Naive thymus-derived CD4-positive, alpha-beta T cell (primary cell): ENCODE results near the gene PRPF6. TPM values are rescaled to one million over a fixed set of nuclear protein-coding genes. Genes with fewer than 3 reads are reported as not detected.

Experiments used
- ATAC-seq: fragments of 150-1000 bp; cut with Tn5 transposase; 2 replicates; pipeline ENCODE4 v1.10.0; 2021; ENCODE audit warnings: mild to moderate bottlenecking, moderate library complexity
- CTCF ChIA-PET: fragments of 350-600 bp; sonication (Branson Sonifier 250); formaldehyde crosslinking; loops from one replicate; lab custom pipeline; 2021; ENCODE audit warnings: antibody characterized with exemption; lab: Charles Lee
- POLR2A ChIA-PET: fragments of 350-600 bp; sonication (Branson Sonifier 250); formaldehyde crosslinking; loops from one replicate; lab custom pipeline; 2021; ENCODE audit warnings: antibody characterized with exemption, inconsistent platforms; lab: Charles Lee
- DNase-seq, 9 donors: peaks; one replicate each; pipeline versions ENCODE4 v3.0.0 to v3.0.0-alpha.2; 2020 to 2022; ENCODE audit warnings: mixed read lengths in 1 of 9
- H3K27ac ChIP-seq: one replicate; pipeline ENCODE4 v1.7.0; 2013; ENCODE audit warnings: mild to moderate bottlenecking, low read depth, low read length, moderate library complexity
- H3K27me3 ChIP-seq, 2 donors: one replicate each; pipeline ENCODE4 v1.7.0; 2013; ENCODE audit warnings: low read length in 2 of 2, mild to moderate bottlenecking in 2 of 2, moderate library complexity in 2 of 2; ENCODE audit not compliant: control insufficient read depth in 2 of 2, insufficient read depth in 2 of 2
- H3K36me3 ChIP-seq, 3 experiments: 1 replicate in 2 of 3; 2 replicates in 1 of 3; pipeline ENCODE4 v1.7.0; 2013; ENCODE audit warnings: low read length in 3 of 3, mild to moderate bottlenecking in 3 of 3, moderate library complexity in 1 of 3; ENCODE audit not compliant: insufficient read depth in 3 of 3, control insufficient read depth in 2 of 3
- H3K4me1 ChIP-seq, 2 donors: one replicate each; pipeline ENCODE4 v1.7.0; 2013; ENCODE audit warnings: low read length in 2 of 2, mild to moderate bottlenecking in 2 of 2, moderate library complexity in 1 of 2; ENCODE audit not compliant: control insufficient read depth in 2 of 2, insufficient read depth in 2 of 2
- H3K4me3 ChIP-seq: 2 replicates; pipeline ENCODE4 v1.7.0; 2013; ENCODE audit warnings: mild to moderate bottlenecking, low read length
- H3K9me3 ChIP-seq, 3 experiments: 1 replicate in 2 of 3; 2 replicates in 1 of 3; pipeline ENCODE4 v1.7.0; 2013; ENCODE audit warnings: low read length in 3 of 3; ENCODE audit not compliant: control insufficient read depth in 2 of 3
- H3K27ac Mint-ChIP-seq, 9 donors: one replicate each; pipeline ENCODE4 v1.8.0; 2020 to 2022; ENCODE audit warnings: mixed read lengths in 9 of 9, mild to moderate bottlenecking in 8 of 9, moderate library complexity in 5 of 9, inconsistent platforms in 2 of 9
- H3K27me3 Mint-ChIP-seq, 5 donors: one replicate each; pipeline ENCODE4 v1.8.0; 2021 to 2022; ENCODE audit warnings: mixed read lengths in 5 of 5, mild to moderate bottlenecking in 1 of 5
- H3K36me3 Mint-ChIP-seq, 5 donors: one replicate each; pipeline ENCODE4 v1.8.0; 2020 to 2022; ENCODE audit warnings: mixed read lengths in 5 of 5, mild to moderate bottlenecking in 3 of 5, inconsistent platforms in 1 of 5
- H3K4me1 Mint-ChIP-seq, 7 donors: one replicate each; pipeline ENCODE4 v1.8.0; 2020 to 2022; ENCODE audit warnings: mixed read lengths in 7 of 7, mild to moderate bottlenecking in 3 of 7, inconsistent platforms in 1 of 7
- H3K4me3 Mint-ChIP-seq, 10 donors: one replicate each; pipeline ENCODE4 v1.8.0; 2020 to 2022; ENCODE audit warnings: mild to moderate bottlenecking in 10 of 10, mixed read lengths in 10 of 10, moderate library complexity in 6 of 10, inconsistent platforms in 2 of 10
- H3K9me3 Mint-ChIP-seq, 11 donors: one replicate each; pipeline ENCODE4 v1.8.0; 2020 to 2022; ENCODE audit warnings: mixed read lengths in 11 of 11, mild to moderate bottlenecking in 4 of 11, inconsistent platforms in 1 of 11, moderate library complexity in 1 of 11
- intact Hi-C, 2 donors: fragments of 100-400 bp; cut with micrococcal nuclease; formaldehyde crosslinking; loops; one replicate each; pipeline ENCODE4 v1.15.1; 2023
- polyA plus RNA-seq, 2 donors: library from polyadenylated mRNA; unstranded; fragments of 300-500 nt; fragmentation: Illumina TruSeq; gene quantifications; one replicate each; pipeline ENCODE4 v1.2.3, GENCODE V29; 2021
- total RNA-seq, 6 experiments: library from RNA in 5 of 6; stranded (reverse) in 5 of 6; gene quantifications; 1 replicate in 5 of 6; 2 replicates in 1 of 6; pipeline ENCODE4 v1.2.3 and lab custom pipeline; 2021 to 2026

Gene PRPF6
- total and polyA plus RNA-seq, 7 experiments from 2014 or later = 71.2 to 127 (median 86.9) TPM

GRCh38 chr20:63961664-63962425 lies 19.1 kb upstream of the PRPF6 start:
- Mint-ChIP-seq H3K4me3 (no peak overlapping the region), H3K27me3 (no peaks in the 10 kb centered on the region), H3K9me3 (no peaks in the 10 kb centered on the region), H3K4me1 (peaks cover 5 to 12% (median 7%) of the 10 kb centered on the region in 7 donors), H3K36me3 (peaks cover 0 to 18% (median 0%) of the 10 kb centered on the region in 5 donors), H3K27ac (no peak overlapping the region)
- Histone ChIP-seq H3K9me3 (peaks cover 0 to 9% (median 0%) of the 10 kb centered on the region in 3 experiments), H3K4me1 (peaks cover 9 to 10% of the 10 kb centered on the region in 2 donors), H3K36me3 (peaks cover 0 to 67% (median 6%) of the 10 kb centered on the region in 3 experiments), H3K27me3 (no peaks in the 10 kb centered on the region), H3K4me3 (no peak overlapping the region), H3K27ac (no peak overlapping the region)
- DNase-seq (peak in 1 of 9 donors; percentile 8), ATAC-seq (no peak)
- intact Hi-C loops = no loop called here
- CTCF ChIA-PET = interaction anchor here (0.5 to 1.6 kb wide), 4 partner anchors 12 to 99 kb away, joined by 3 to 5 read pairs (median 4); no protein-coding TSS in a partner anchor
- POLR2A ChIA-PET = interaction anchor here (1.0 kb wide), 1 partner anchor 65 kb away, joined by 3 read pairs; no protein-coding TSS in a partner anchor

GRCh38 chr20:63962426-63963347 lies 18.2 kb upstream of the PRPF6 start:
- CTCF ChIA-PET = interaction anchor here (0.5 to 1.6 kb wide), 2 partner anchors 11 to 98 kb away, joined by 4 to 5 read pairs; no protein-coding TSS in a partner anchor
- Histone ChIP-seq H3K27ac (no peak overlapping the region), H3K4me3 (no peak overlapping the region), H3K9me3 (peaks cover 0 to 9% (median 0%) of the 10 kb centered on the region in 3 experiments), H3K36me3 (peaks cover 0 to 76% (median 6%) of the 10 kb centered on the region in 3 experiments), H3K27me3 (no peaks in the 10 kb centered on the region), H3K4me1 (peaks cover 1 to 3% of the 10 kb centered on the region in 2 donors)
- no peak overlapping the region for H3K27ac Mint-ChIP-seq
- no peaks in the 10 kb centered on the region for H3K27me3 Mint-ChIP-seq
- ATAC-seq = no peak
- peaks cover 0 to 23% (median 0%) of the 10 kb centered on the region in 5 donors for H3K36me3 Mint-ChIP-seq
- H3K4me1 Mint-ChIP-seq = peaks cover 0 to 5% (median 0%) of the 10 kb centered on the region in 7 donors
- intact Hi-C loops = no loop called here
- POLR2A ChIA-PET = no interaction called here
- H3K9me3 Mint-ChIP-seq = no peaks in the 10 kb centered on the region
- no peak overlapping the region for H3K4me3 Mint-ChIP-seq
- peak in 1 of 9 donors; percentile 5 for DNase-seq

GRCh38 chr20:63963348-63963741 lies 17.6 kb upstream of the PRPF6 start:
- Histone ChIP-seq H3K36me3 (peaks cover 0 to 79% (median 6%) of the 10 kb centered on the region in 3 experiments), H3K27me3 (no peaks in the 10 kb centered on the region), H3K4me3 (no peak overlapping the region), H3K4me1 (peaks cover under 1% of the 10 kb centered on the region in 2 donors), H3K27ac (no peak overlapping the region), H3K9me3 (peaks cover 0 to 9% (median 0%) of the 10 kb centered on the region in 3 experiments)
- CTCF ChIA-PET = no interaction called here
- POLR2A ChIA-PET = no interaction called here
- intact Hi-C loops = no loop called here
- no peak overlapping the region for H3K27ac Mint-ChIP-seq
- H3K4me1 Mint-ChIP-seq = peaks cover 0 to 5% (median 4%) of the 10 kb centered on the region in 7 donors
- H3K4me3 Mint-ChIP-seq = no peak overlapping the region
- ATAC-seq (no peak), DNase-seq (peak in 1 of 9 donors; percentile 6)
- peaks cover 0 to 29% (median 0%) of the 10 kb centered on the region in 5 donors for H3K36me3 Mint-ChIP-seq
- no peaks in the 10 kb centered on the region for H3K27me3 Mint-ChIP-seq
- H3K9me3 Mint-ChIP-seq = no peaks in the 10 kb centered on the region

- no peak overlapping the region for H3K27ac Mint-ChIP-seq
- H3K9me3 ChIP-seq = peaks cover 0 to 9% (median 0%) of the 10 kb centered on the region in 3 experiments
- peaks cover 0 to 10% (median 9%) of the 10 kb centered on the region in 7 donors for H3K4me1 Mint-ChIP-seq
Measured at GRCh38 chr20:63963784-63964301, 17.1 kb upstream of the PRPF6 start.

GRCh38 chr20:63964412-63964811 lies 16.5 kb upstream of the PRPF6 start:
- no peak overlapping the region for H3K4me3 Mint-ChIP-seq
- H3K9me3 Mint-ChIP-seq = no peaks in the 10 kb centered on the region
- H3K36me3 Mint-ChIP-seq = peaks cover 0 to 32% (median 0%) of the 10 kb centered on the region in 5 donors
- Histone ChIP-seq H3K27me3 (no peaks in the 10 kb centered on the region), H3K9me3 (peaks cover 0 to 9% (median 0%) of the 10 kb centered on the region in 3 experiments), H3K27ac (no peak overlapping the region), H3K4me1 (peaks cover 3 to 9% of the 10 kb centered on the region in 2 donors), H3K4me3 (no peak overlapping the region), H3K36me3 (peaks cover 0 to 70% (median 6%) of the 10 kb centered on the region in 3 experiments)
- ChIA-PET CTCF (no interaction called here), POLR2A (no interaction called here)
- H3K27ac Mint-ChIP-seq = no peak overlapping the region
- intact Hi-C loops = no loop called here
- no peaks in the 10 kb centered on the region for H3K27me3 Mint-ChIP-seq
- H3K4me1 Mint-ChIP-seq = peaks cover 0 to 12% (median 11%) of the 10 kb centered on the region in 7 donors
- ATAC-seq (no peak), DNase-seq (peak in 1 of 9 donors; percentile 6)

More at GRCh38 chr20:63963784-63964301, 17.1 kb upstream of the PRPF6 start:
- Mint-ChIP-seq H3K9me3 (no peaks in the 10 kb centered on the region), H3K27me3 (no peaks in the 10 kb centered on the region), H3K36me3 (peaks cover 0 to 32% (median 0%) of the 10 kb centered on the region in 5 donors), H3K4me3 (no peak overlapping the region)
- H3K36me3 ChIP-seq = peaks cover 0 to 75% (median 6%) of the 10 kb centered on the region in 3 experiments
- no peak overlapping the region for H3K27ac ChIP-seq
- no peak overlapping the region for H3K4me3 ChIP-seq
- ATAC-seq (no peak), DNase-seq (peak in 1 of 9 donors; percentile 6)
- intact Hi-C loops = no loop called here
- H3K27me3 ChIP-seq = no peaks in the 10 kb centered on the region
- POLR2A ChIA-PET = no interaction called here
- CTCF ChIA-PET = no interaction called here
- peaks cover 3 to 6% of the 10 kb centered on the region in 2 donors for H3K4me1 ChIP-seq
